Ishikawa (cell line): ENCODE results near the gene DAB2IP.

Source experiments
- CEBPB ChIP-seq: IDR thresholded peaks from 2 replicates; pipeline ENCODE4 v1.6.1; 2012
- EP300 ChIP-seq: IDR thresholded peaks from 2 replicates; pipeline ENCODE4 v1.6.1; 2012; ENCODE audit warnings: borderline replicate concordance
- TAF1 ChIP-seq: IDR thresholded peaks from 2 replicates; pipeline ENCODE4 v1.6.1; 2012; ENCODE audit warnings: low read depth, mild to moderate bottlenecking
- TCF12 ChIP-seq: IDR thresholded peaks from 2 replicates; pipeline ENCODE4 v1.6.1; 2012; ENCODE audit warnings: low read depth

DNA sequence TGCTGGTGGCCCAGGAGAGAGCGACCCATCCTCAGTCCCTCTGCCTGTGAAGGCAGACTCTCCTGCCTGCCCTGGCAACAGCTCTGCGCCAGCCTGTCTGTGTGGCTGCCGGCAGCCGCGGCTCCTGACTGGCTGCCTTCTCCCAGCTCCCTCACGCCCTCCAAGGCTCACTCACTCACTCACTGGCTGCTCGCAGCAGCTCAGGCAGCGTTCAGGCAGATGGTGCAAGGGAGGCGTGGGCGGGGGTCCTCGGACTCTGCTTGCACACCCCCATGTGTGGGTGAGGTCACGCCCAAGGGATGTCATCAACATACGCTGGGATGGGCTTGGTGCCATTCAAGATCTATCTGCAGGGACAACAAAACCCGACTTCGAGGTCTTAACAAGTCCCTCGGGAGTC lies 66.7 kb downstream of the DAB2IP start:
- TF ChIP-seq TAF1 (no peak), EP300 (no peak), TCF12 (no peak), CEBPB (no peak)
